ENCODE measurements around the gene TEAD1. TPM values are rescaled to one million over a fixed set of nuclear protein-coding genes. Genes with fewer than 3 reads are reported as not detected.

TEAD1 gene
- total RNA-seq, 1 experiment from 2014 or later = 102 TPM

DNA sequence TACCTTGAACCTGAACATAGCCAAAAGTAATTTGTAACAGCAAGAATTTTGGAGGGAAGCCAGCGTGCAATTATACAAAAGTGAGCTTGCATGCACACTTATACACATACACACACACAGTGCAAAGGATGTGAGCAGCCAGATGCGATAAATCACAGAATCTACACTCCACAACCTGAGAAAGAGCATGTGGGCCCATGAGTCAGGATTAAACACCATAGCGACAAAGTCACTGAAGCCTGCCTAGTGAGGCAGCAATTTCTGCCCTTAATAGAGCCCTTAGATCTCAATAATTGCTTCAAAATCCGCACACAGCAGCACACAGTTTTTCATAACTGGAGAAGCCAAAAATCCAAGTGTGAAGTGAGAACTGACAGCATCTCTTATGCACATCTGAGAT, 42.6 kb upstream of the TEAD1 start:
- intact Hi-C loops (cut with micrococcal nuclease; ENCODE audit: unreplicated experiment) (no loop called here), in situ Hi-C loops (cut with HindIII; ENCODE audit: low pct_unique_long_range_greater_than_20kb, low sequenced_read_pairs) (no loop called here)
- no peaks in the 10 kb centered on the region for H3K9me3 ChIP-seq (ENCODE audit: control insufficient read depth, insufficient read depth, low read depth, low read length)
- no TSS peak for BruUV-seq (replicated peaks)
- POLR2A ChIA-PET = no interaction called here
- CTCF ChIA-PET = no interaction called here
- no peaks in the 10 kb centered on the region for H3K27me3 ChIP-seq (ENCODE audit: control insufficient read depth, insufficient read depth, low read length)
- no peak overlapping the region for H3K27ac ChIP-seq (ENCODE audit: low read length)
- DNase-seq (ENCODE audit: low read depth, low spot score) (no peak), ATAC-seq (no peak)
- H3K36me3 ChIP-seq (ENCODE audit: control insufficient read depth, insufficient read depth, low read length) = no peaks in the 10 kb centered on the region
- no peaks in the 10 kb centered on the region for H3K4me1 ChIP-seq (ENCODE audit: control insufficient read depth, insufficient read depth, low read length)
- TF ChIP-seq SIN3A (IDR thresholded peaks at IDR 0.05; ENCODE audit: borderline replicate concordance, insufficient read depth, low read depth, low read length) (no peak), TCF7L2 (IDR thresholded peaks at IDR 0.05; ENCODE audit: low read depth, low read length) (no peak), POLR2AphosphoS5 (IDR thresholded peaks at IDR 0.05; ENCODE audit: low read depth, low read length) (no peak)
- TF ChIP-seq, protein P1, sequence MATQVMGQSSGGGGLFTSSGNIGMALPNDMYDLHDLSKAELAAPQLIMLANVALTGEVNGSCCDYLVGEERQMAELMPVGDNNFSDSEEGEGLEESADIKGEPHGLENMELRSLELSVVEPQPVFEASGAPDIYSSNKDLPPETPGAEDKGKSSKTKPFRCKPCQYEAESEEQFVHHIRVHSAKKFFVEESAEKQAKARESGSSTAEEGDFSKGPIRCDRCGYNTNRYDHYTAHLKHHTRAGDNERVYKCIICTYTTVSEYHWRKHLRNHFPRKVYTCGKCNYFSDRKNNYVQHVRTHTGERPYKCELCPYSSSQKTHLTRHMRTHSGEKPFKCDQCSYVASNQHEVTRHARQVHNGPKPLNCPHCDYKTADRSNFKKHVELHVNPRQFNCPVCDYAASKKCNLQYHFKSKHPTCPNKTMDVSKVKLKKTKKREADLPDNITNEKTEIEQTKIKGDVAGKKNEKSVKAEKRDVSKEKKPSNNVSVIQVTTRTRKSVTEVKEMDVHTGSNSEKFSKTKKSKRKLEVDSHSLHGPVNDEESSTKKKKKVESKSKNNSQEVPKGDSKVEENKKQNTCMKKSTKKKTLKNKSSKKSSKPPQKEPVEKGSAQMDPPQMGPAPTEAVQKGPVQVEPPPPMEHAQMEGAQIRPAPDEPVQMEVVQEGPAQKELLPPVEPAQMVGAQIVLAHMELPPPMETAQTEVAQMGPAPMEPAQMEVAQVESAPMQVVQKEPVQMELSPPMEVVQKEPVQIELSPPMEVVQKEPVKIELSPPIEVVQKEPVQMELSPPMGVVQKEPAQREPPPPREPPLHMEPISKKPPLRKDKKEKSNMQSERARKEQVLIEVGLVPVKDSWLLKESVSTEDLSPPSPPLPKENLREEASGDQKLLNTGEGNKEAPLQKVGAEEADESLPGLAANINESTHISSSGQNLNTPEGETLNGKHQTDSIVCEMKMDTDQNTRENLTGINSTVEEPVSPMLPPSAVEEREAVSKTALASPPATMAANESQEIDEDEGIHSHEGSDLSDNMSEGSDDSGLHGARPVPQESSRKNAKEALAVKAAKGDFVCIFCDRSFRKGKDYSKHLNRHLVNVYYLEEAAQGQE (IDR thresholded peaks at IDR 0.05; ENCODE audit: insufficient read depth in 1 of 2, low read depth in 2 of 2, low read length in 1 of 2) = no peak
- TF ChIP-seq, protein P2, sequence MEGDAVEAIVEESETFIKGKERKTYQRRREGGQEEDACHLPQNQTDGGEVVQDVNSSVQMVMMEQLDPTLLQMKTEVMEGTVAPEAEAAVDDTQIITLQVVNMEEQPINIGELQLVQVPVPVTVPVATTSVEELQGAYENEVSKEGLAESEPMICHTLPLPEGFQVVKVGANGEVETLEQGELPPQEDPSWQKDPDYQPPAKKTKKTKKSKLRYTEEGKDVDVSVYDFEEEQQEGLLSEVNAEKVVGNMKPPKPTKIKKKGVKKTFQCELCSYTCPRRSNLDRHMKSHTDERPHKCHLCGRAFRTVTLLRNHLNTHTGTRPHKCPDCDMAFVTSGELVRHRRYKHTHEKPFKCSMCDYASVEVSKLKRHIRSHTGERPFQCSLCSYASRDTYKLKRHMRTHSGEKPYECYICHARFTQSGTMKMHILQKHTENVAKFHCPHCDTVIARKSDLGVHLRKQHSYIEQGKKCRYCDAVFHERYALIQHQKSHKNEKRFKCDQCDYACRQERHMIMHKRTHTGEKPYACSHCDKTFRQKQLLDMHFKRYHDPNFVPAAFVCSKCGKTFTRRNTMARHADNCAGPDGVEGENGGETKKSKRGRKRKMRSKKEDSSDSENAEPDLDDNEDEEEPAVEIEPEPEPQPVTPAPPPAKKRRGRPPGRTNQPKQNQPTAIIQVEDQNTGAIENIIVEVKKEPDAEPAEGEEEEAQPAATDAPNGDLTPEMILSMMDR (IDR thresholded peaks at IDR 0.05) = no peak
- no peak overlapping the region for H3K4me3 ChIP-seq (ENCODE audit: low read depth in 2 of 2, low read length in 2 of 2)

DNA sequence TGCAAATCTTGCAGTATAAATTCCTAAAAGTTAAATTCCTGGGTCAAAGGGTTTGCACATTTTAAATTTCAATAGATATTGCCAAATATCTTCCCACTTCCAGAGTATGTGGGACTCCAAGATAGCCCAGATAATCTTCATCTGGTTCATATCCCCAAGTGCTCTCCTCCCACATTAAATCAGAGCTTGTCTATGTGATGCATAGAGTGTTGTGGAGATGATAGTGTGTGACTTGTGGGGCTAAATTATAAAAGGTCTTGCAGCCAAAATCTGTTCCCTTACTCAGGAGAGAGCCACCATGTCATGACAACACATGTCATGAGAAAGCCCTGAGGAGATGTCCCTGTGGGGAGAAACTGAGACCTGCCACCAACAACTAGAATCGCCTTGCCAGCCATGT, 39.9 kb upstream of the TEAD1 start:
- ATAC-seq = no peak
- CTCF ChIA-PET = no interaction called here
- TF ChIP-seq, protein P1 (IDR thresholded peaks at IDR 0.05; ENCODE audit: insufficient read depth in 1 of 2, low read depth in 2 of 2, low read length in 1 of 2) = no peak
- TF ChIP-seq, protein P2 (IDR thresholded peaks at IDR 0.05) = no peak
- TF ChIP-seq TCF7L2 (IDR thresholded peaks at IDR 0.05; ENCODE audit: low read depth, low read length) = no peak
- no peak for TF ChIP-seq POLR2AphosphoS5 (IDR thresholded peaks at IDR 0.05; ENCODE audit: low read depth, low read length)
- no peak for TF ChIP-seq SIN3A (IDR thresholded peaks at IDR 0.05; ENCODE audit: borderline replicate concordance, insufficient read depth, low read depth, low read length)
- Histone ChIP-seq H3K27me3 (ENCODE audit: control insufficient read depth, insufficient read depth, low read length) (no peaks in the 10 kb centered on the region), H3K4me3 (ENCODE audit: low read depth in 2 of 2, low read length in 2 of 2) (no peak overlapping the region), H3K4me1 (ENCODE audit: control insufficient read depth, insufficient read depth, low read length) (no peaks in the 10 kb centered on the region), H3K9me3 (ENCODE audit: control insufficient read depth, insufficient read depth, low read depth, low read length) (no peaks in the 10 kb centered on the region), H3K36me3 (ENCODE audit: control insufficient read depth, insufficient read depth, low read length) (no peaks in the 10 kb centered on the region), H3K27ac (ENCODE audit: low read length) (no peak overlapping the region)
- POLR2A ChIA-PET = no interaction called here
- no TSS peak for BruUV-seq (replicated peaks)
- in situ Hi-C loops (cut with HindIII; ENCODE audit: low pct_unique_long_range_greater_than_20kb, low sequenced_read_pairs) (no loop called here), intact Hi-C loops (cut with micrococcal nuclease; ENCODE audit: unreplicated experiment) (no loop called here)
- no peak for DNase-seq (ENCODE audit: low read depth, low spot score)
